ENCODE data around the gene SLC6A1.
A peak's percentile ranks its signal among the peaks of the same experiment; 100 is the strongest.

SLC6A1 gene

DNA sequence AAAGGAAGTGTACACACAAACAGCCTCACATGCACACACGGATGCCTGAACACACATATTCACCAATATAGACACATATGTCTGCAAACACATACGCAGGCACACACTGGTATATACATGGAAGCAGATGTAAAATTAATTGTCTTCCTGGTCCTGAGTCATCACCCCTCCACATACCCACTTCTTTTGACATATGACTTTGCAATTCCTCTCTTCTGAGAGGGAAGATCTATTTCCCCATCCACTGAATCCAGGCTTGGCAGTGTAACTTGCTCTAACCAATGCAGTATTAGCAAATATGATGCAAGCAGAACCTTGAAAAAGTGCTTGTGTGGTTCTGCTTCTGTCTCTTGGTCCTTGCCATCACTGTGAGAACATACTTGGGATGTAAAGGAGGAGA is 84.9 kb downstream of the SLC6A1 start:
- ATAC-seq = no peak
- TF ChIP-seq ZFP3 (CRISPR knock-in tag; IDR thresholded peaks at IDR 0.05) (no peak), ESRRG (CRISPR knock-in tag; IDR thresholded peaks at IDR 0.05) (no peak), SNAI2 (CRISPR knock-in tag; IDR thresholded peaks at IDR 0.05) (no peak), TOX (CRISPR knock-in tag; IDR thresholded peaks at IDR 0.05; ENCODE audit: borderline replicate concordance) (no peak), OSR1 (CRISPR knock-in tag; IDR thresholded peaks at IDR 0.05) (no peak), PPARA (CRISPR knock-in tag; IDR thresholded peaks at IDR 0.05; ENCODE audit: borderline replicate concordance) (no peak), GLIS3 (CRISPR knock-in tag; IDR thresholded peaks at IDR 0.05) (no peak), ZFP30 (CRISPR knock-in tag; IDR thresholded peaks at IDR 0.05) (no peak), ARNTL (CRISPR knock-in tag; IDR thresholded peaks at IDR 0.05; ENCODE audit: borderline replicate concordance, low read depth) (no peak), ZNF565 (CRISPR knock-in tag; conservative IDR thresholded peaks at IDR 0.05; ENCODE audit: low read depth) (no peak), ISL1 (CRISPR knock-in tag; IDR thresholded peaks at IDR 0.05) (no peak)
- TF ChIP-seq, protein P1, sequence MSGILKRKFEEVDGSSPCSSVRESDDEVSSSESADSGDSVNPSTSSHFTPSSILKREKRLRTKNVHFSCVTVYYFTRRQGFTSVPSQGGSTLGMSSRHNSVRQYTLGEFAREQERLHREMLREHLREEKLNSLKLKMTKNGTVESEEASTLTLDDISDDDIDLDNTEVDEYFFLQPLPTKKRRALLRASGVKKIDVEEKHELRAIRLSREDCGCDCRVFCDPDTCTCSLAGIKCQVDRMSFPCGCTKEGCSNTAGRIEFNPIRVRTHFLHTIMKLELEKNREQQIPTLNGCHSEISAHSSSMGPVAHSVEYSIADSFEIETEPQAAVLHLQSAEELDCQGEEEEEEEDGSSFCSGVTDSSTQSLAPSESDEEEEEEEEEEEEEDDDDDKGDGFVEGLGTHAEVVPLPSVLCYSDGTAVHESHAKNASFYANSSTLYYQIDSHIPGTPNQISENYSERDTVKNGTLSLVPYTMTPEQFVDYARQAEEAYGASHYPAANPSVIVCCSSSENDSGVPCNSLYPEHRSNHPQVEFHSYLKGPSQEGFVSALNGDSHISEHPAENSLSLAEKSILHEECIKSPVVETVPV (CRISPR knock-in tag; IDR thresholded peaks at IDR 0.05) = no peak
- TF ChIP-seq, protein P2, sequence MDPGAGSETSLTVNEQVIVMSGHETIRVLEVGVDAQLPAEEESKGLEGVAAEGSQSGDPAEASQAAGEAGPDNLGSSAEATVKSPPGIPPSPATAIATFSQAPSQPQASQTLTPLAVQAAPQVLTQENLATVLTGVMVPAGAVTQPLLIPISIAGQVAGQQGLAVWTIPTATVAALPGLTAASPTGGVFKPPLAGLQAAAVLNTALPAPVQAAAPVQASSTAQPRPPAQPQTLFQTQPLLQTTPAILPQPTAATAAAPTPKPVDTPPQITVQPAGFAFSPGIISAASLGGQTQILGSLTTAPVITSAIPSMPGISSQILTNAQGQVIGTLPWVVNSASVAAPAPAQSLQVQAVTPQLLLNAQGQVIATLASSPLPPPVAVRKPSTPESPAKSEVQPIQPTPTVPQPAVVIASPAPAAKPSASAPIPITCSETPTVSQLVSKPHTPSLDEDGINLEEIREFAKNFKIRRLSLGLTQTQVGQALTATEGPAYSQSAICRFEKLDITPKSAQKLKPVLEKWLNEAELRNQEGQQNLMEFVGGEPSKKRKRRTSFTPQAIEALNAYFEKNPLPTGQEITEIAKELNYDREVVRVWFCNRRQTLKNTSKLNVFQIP (CRISPR knock-in tag; IDR thresholded peaks at IDR 0.05; ENCODE audit: borderline replicate concordance, low read depth) = no peak
- TF ChIP-seq, protein P3, sequence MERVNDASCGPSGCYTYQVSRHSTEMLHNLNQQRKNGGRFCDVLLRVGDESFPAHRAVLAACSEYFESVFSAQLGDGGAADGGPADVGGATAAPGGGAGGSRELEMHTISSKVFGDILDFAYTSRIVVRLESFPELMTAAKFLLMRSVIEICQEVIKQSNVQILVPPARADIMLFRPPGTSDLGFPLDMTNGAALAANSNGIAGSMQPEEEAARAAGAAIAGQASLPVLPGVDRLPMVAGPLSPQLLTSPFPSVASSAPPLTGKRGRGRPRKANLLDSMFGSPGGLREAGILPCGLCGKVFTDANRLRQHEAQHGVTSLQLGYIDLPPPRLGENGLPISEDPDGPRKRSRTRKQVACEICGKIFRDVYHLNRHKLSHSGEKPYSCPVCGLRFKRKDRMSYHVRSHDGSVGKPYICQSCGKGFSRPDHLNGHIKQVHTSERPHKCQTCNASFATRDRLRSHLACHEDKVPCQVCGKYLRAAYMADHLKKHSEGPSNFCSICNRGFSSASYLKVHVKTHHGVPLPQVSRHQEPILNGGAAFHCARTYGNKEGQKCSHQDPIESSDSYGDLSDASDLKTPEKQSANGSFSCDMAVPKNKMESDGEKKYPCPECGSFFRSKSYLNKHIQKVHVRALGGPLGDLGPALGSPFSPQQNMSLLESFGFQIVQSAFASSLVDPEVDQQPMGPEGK (CRISPR knock-in tag; IDR thresholded peaks at IDR 0.05; ENCODE audit: borderline replicate concordance) = no peak

DNA sequence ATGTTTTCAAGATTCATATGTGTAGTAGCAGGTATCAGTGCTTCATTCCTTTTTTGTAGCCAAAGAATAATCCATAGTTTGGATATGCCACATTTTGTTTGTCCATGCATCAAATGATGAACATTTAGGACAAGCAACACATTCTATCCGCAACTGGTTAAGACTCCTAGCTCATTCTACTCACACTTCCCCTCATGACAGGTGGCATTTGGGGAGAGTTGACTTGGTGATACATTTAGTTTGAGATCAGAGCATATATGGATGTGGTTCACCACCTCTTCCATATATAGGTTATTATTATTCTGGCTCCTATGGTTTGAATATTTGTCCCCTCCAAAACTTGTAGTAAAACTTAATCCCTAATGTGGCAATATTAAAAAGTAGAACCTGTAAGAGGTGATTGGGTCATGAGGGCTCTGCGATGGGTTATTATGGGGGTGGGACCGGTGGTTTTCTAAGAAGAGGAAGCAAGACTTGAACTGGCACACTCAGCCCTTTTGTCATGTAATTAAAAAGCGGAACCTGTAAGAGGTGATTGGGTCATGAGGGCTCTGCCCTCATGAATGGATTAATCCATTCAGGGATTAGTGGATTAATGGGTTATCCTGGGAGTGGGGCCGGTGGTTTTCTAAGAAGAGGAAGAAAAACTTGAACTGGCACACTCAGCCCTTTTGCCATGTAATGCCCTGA is 86.4 kb downstream of the SLC6A1 start:
- ATAC-seq = no peak
- TF ChIP-seq, protein P4, sequence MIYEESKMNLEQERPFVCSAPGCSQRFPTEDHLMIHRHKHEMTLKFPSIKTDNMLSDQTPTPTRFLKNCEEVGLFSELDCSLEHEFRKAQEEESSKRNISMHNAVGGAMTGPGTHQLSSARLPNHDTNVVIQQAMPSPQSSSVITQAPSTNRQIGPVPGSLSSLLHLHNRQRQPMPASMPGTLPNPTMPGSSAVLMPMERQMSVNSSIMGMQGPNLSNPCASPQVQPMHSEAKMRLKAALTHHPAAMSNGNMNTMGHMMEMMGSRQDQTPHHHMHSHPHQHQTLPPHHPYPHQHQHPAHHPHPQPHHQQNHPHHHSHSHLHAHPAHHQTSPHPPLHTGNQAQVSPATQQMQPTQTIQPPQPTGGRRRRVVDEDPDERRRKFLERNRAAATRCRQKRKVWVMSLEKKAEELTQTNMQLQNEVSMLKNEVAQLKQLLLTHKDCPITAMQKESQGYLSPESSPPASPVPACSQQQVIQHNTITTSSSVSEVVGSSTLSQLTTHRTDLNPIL (CRISPR knock-in tag; IDR thresholded peaks at IDR 0.05; ENCODE audit: low read depth) = no peak
- TF ChIP-seq, protein P1 (CRISPR knock-in tag; IDR thresholded peaks at IDR 0.05) = no peak
- TF ChIP-seq ARNTL (CRISPR knock-in tag; IDR thresholded peaks at IDR 0.05; ENCODE audit: borderline replicate concordance, low read depth) (no peak), CSDC2 (CRISPR knock-in tag; IDR thresholded peaks at IDR 0.05) (no peak)

DNA sequence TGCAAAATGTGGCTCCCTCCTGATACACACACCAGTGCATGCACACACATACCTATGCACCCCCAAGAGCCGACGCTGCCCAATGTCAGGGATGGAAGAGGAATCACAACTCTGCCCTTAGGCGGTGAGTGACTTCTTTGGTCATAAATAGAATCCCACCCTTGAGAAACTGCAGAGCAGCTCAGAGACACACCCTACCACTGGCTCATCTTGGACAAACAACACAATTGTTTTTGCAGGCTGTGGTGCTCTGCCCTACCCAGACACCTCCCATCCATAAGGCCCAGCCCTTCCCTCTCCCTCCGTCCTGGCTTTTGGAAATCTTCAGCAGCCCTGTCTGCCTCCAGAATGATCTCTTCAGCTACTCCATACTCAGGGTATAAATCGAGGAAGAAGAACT is 87.9 kb downstream of the SLC6A1 start:
- no peak for TF ChIP-seq ESRRG (CRISPR knock-in tag; IDR thresholded peaks at IDR 0.05)
- ATAC-seq = no peak

DNA sequence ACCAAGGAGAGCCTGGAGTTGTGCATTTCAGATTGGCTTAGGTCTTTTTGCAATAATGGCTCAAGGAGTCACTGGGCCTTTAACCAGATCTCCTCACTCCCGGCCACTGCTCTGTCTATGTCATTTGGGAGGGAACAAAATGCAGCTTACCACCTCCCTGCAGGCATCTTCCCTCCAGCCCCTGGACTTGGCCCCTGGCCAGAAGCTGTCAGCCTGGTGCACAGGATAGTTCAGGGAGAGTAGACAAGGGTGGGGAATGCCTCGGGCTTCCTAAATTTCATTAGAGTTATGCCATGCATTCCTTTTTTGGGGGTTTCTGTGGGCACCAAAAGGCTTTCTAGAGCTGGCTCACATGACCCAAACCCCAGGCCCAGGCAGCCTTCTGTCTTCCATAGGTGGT is 91.5 kb downstream of the SLC6A1 start:
- ATAC-seq = peak; percentile 73
- no peak for TF ChIP-seq RARB (CRISPR knock-in tag; IDR thresholded peaks at IDR 0.05)
- TF ChIP-seq GLIS3 (CRISPR knock-in tag; IDR thresholded peaks at IDR 0.05) = no peak
- no peak for TF ChIP-seq CSDC2 (CRISPR knock-in tag; IDR thresholded peaks at IDR 0.05)
- TF ChIP-seq ZFP30 (CRISPR knock-in tag; IDR thresholded peaks at IDR 0.05) = no peak
- TF ChIP-seq, protein P5, sequence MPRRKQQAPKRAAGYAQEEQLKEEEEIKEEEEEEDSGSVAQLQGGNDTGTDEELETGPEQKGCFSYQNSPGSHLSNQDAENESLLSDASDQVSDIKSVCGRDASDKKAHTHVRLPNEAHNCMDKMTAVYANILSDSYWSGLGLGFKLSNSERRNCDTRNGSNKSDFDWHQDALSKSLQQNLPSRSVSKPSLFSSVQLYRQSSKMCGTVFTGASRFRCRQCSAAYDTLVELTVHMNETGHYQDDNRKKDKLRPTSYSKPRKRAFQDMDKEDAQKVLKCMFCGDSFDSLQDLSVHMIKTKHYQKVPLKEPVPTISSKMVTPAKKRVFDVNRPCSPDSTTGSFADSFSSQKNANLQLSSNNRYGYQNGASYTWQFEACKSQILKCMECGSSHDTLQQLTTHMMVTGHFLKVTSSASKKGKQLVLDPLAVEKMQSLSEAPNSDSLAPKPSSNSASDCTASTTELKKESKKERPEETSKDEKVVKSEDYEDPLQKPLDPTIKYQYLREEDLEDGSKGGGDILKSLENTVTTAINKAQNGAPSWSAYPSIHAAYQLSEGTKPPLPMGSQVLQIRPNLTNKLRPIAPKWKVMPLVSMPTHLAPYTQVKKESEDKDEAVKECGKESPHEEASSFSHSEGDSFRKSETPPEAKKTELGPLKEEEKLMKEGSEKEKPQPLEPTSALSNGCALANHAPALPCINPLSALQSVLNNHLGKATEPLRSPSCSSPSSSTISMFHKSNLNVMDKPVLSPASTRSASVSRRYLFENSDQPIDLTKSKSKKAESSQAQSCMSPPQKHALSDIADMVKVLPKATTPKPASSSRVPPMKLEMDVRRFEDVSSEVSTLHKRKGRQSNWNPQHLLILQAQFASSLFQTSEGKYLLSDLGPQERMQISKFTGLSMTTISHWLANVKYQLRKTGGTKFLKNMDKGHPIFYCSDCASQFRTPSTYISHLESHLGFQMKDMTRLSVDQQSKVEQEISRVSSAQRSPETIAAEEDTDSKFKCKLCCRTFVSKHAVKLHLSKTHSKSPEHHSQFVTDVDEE (CRISPR knock-in tag; IDR thresholded peaks at IDR 0.05) = no peak
- TF ChIP-seq ARNTL (CRISPR knock-in tag; IDR thresholded peaks at IDR 0.05; ENCODE audit: borderline replicate concordance, low read depth) = no peak
- TF ChIP-seq, protein P1 (CRISPR knock-in tag; IDR thresholded peaks at IDR 0.05) = no peak
- TF ChIP-seq SNAI2 (CRISPR knock-in tag; IDR thresholded peaks at IDR 0.05) = no peak
- TF ChIP-seq, protein P4 (CRISPR knock-in tag; IDR thresholded peaks at IDR 0.05; ENCODE audit: low read depth) = no peak
- no peak for TF ChIP-seq PPARA (CRISPR knock-in tag; IDR thresholded peaks at IDR 0.05; ENCODE audit: borderline replicate concordance)
- no peak for TF ChIP-seq TOX (CRISPR knock-in tag; IDR thresholded peaks at IDR 0.05; ENCODE audit: borderline replicate concordance)
- TF ChIP-seq TCF4 (CRISPR knock-in tag; IDR thresholded peaks at IDR 0.05; ENCODE audit: borderline replicate concordance) = no peak
- TF ChIP-seq ESRRG (CRISPR knock-in tag; IDR thresholded peaks at IDR 0.05) = no peak
- TF ChIP-seq ZFP3 (CRISPR knock-in tag; IDR thresholded peaks at IDR 0.05) = no peak
- TF ChIP-seq ZNF8 (CRISPR knock-in tag; IDR thresholded peaks at IDR 0.05) = no peak
- TF ChIP-seq OSR1 (CRISPR knock-in tag; IDR thresholded peaks at IDR 0.05) = no peak
